ENCODE data around the gene FAIM2.

DNA sequence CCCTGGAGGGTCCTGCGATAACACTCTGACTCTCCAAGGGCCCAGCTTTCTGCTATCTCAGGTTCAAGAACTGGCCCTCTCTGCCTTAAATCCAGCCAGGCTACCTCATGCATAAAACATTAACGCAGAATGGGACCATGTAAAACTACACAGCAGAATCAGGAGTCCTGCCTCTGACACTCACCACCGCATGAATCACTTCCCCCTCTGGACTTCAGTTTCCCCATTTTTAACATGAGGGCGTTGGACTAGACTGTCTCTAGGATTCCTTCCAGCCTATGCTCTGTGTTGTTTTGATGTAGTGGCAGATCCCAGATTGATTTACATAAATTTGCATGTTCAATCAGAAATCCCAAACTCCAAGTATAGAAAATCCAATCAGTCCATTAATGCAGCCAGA lies 78.8 kb downstream of the FAIM2 start:
- TF ChIP-seq CTCF (conservative IDR thresholded peaks at IDR 0.05 in 1 of 2, IDR thresholded peaks at IDR 0.05 in 1 of 2; ENCODE audit: low read depth in 1 of 2, low read length in 2 of 2): no peak
- TF ChIP-seq EZH2 (IDR thresholded peaks at IDR 0.05; ENCODE audit: low read length, missing control alignments): no peak

All from fibroblast of lung (primary cell).